ENCODE data around the gene RPL19. TPM values are rescaled to one million over a fixed set of nuclear protein-coding genes. Genes with fewer than 3 reads are reported as not detected.
"Not testable (repeated sequence)": the region's sequence is repeated elsewhere in the genome, so short reads cannot be mapped to it uniquely, and the experiment has no call there.

The RPL19 gene
- total RNA-seq = 1,000 to 10,000 TPM; 2,967 to 3,022 TPM

- ChIA-PET CTCF (interaction anchor here (1.0 to 2.6 kb wide), 8 partner anchors 8 to 217 kb away, joined by 3 to 13 read pairs (median 4); partner anchors contain the start of gene ARL5C), POLR2A (interaction anchor here (0.6 to 2.0 kb wide), 8 partner anchors 9 to 448 kb away, joined by 3 to 8 read pairs (median 5); no protein-coding TSS in a partner anchor)
These were observed at the start of gene RPL19 for GRCh38 chr17:39200070-39200879. Gene RPL19 (plus strand): TSS chr17:39200283. CDS start chr17:39200345, 62 bp downstream.

DNA sequence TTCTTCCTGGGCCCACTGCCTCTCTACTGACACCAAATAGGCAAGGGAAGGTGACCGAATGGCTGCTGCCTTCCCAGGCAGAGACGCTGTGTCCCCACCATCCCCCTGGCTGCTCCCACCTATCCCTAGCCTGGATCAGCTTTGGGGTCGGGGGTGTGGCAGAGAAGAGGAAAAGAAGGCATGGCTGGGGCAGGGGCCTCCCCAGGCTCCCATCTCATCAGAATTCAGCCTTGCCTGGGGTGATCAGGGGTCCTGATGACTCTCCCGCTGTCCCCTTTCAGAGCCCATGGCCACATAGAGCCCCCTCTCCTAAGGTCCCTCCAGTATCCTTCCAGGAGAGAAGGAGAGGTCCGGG is 49.3 kb upstream of the RPL19 start:
- POLR2A ChIA-PET = no interaction called here

GRCh38 chr17:39151150-39151942 is 48.7 kb upstream of the RPL19 start, which contains the start of gene PLXDC1:
Gene PLXDC1 (minus strand): TSS chr17:39151637. CDS start chr17:39151437, 200 bp downstream.
- CTCF ChIA-PET = interaction anchor here (0.5 to 5.3 kb wide), 5 partner anchors 15 to 169 kb away, joined by 3 to 64 read pairs (median 12); partner anchors contain the start of gene ARL5C
- POLR2A ChIA-PET = interaction anchor here (0.5 kb wide), 1 partner anchor 704 kb away, joined by 3 read pairs; no protein-coding TSS in a partner anchor

More for the DNA sequence above, 49.3 kb upstream of the RPL19 start:
- CTCF ChIA-PET = interaction anchor here (1.8 to 5.3 kb wide), 2 partner anchors 15 to 168 kb away, joined by 7 to 64 read pairs; partner anchors contain the start of gene ARL5C

GRCh38 chr17:39151943-39152818 is 47.9 kb upstream of the RPL19 start:
- POLR2A ChIA-PET = interaction anchor here (0.6 to 1.9 kb wide), 5 partner anchors 13 to 283 kb away, joined by 3 to 9 read pairs (median 4); partner anchors contain the start of gene LASP1
- CTCF ChIA-PET = interaction anchor here (0.5 to 5.3 kb wide), 27 partner anchors 8 to 594 kb away, joined by 3 to 64 read pairs (median 4); partner anchors contain the start of genes ARL5C, LASP1 and LASP1NB

- POLR2A ChIA-PET = interaction anchor here (1.4 to 1.9 kb wide), 3 partner anchors 11 to 284 kb away, joined by 4 to 9 read pairs (median 9); partner anchors contain the start of genes LASP1 and RPL19
These were observed 46.5 kb upstream of the RPL19 start for GRCh38 chr17:39153599-39154051.

GRCh38 chr17:39155654-39156053 is 44.4 kb upstream of the RPL19 start:
- CTCF ChIA-PET = interaction anchor here (1.2 kb wide), 1 partner anchor 9 kb away, joined by 4 read pairs; no protein-coding TSS in a partner anchor

More at GRCh38 chr17:39153599-39154051, 46.5 kb upstream of the RPL19 start:
- CTCF ChIA-PET = interaction anchor here (0.6 to 5.3 kb wide), 28 partner anchors 9 to 649 kb away, joined by 3 to 64 read pairs (median 5); partner anchors contain the start of genes ARL5C, LASP1, LASP1NB and RPL23

DNA sequence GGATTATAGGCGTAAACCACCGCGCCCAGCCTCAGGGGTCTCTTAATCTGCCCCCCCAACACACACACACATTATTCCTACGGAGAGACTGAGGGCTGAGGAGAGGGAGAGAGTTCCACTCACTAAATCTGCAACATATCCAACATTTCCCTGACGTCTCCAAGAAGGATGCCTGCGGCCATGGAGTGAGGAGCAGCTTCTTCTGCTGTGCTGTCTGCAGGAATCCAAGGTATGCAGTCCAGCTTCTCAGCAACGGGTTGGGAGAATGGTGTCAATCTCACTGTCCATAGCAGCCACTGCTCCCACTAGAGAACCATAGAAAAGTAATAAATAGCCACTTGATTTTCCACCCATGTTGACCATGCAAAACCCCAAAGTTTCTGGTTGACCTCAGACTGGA is 43.6 kb upstream of the RPL19 start:
- CTCF ChIA-PET = interaction anchor here (1.2 kb wide), 2 partner anchors 8 to 18 kb away, joined by 3 to 4 read pairs; no protein-coding TSS in a partner anchor
- POLR2A ChIA-PET = no interaction called here

More at GRCh38 chr17:39155654-39156053, 44.4 kb upstream of the RPL19 start:
- POLR2A ChIA-PET = no interaction called here

DNA sequence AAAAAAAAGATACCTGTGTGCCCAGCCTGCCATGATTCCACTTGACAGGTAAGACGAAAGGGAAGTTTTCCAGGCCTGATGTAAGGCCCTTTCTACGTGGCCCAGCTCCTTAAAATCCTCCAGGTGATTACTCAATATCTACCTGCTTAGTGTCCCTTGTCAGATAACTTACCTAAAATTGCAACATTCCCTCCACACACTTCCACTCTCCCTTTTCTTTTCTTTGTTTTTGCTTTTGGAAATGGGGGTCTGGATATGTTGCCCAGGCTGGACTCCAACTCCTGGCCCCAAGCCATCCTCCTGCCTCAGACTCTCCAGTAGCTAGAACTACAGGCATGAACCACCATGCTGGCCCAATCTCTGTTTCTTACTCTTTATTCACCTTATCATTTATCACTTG is 41.5 kb upstream of the RPL19 start:
- ChIA-PET POLR2A (interaction anchor here (0.6 kb wide), 1 partner anchor 14 kb away, joined by 5 read pairs; no protein-coding TSS in a partner anchor), CTCF (interaction anchor here (1.0 to 2.1 kb wide), 2 partner anchors 9 to 16 kb away, joined by 3 to 7 read pairs; no protein-coding TSS in a partner anchor)

DNA sequence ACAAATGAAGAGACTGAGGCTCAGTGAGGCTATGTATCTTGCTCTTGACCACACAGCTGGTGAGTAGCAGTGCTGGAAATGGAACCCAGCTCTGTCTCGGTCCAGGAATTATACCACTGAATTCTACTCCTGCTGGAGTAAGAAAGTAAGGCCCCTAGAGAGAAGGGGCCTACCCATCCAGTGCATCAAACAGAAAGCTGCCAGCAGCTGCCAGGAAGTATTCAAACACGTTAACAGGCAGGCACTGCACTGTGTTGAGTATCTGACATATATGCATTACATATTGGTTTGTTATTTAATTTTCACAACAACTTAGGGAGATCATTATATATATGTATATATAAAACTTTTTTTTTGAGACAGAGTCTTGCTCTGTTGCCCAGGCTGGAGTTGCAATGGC is 38.1 kb upstream of the RPL19 start:
- ChIA-PET POLR2A (no interaction called here), CTCF (interaction anchor here (2.2 to 3.3 kb wide), 2 partner anchors 13 to 83 kb away, joined by 5 to 11 read pairs; no protein-coding TSS in a partner anchor)

GRCh38 chr17:39164675-39165143 is 35.4 kb upstream of the RPL19 start:
- POLR2A ChIA-PET = interaction anchor here (1.2 to 1.3 kb wide), 3 partner anchors 10 to 22 kb away, joined by 3 to 9 read pairs (median 6); no protein-coding TSS in a partner anchor
- CTCF ChIA-PET = interaction anchor here (0.6 to 4.1 kb wide), 34 partner anchors 9 to 383 kb away, joined by 3 to 64 read pairs (median 4); partner anchors contain the start of genes PLXDC1, RPL19 and RPL23

DNA sequence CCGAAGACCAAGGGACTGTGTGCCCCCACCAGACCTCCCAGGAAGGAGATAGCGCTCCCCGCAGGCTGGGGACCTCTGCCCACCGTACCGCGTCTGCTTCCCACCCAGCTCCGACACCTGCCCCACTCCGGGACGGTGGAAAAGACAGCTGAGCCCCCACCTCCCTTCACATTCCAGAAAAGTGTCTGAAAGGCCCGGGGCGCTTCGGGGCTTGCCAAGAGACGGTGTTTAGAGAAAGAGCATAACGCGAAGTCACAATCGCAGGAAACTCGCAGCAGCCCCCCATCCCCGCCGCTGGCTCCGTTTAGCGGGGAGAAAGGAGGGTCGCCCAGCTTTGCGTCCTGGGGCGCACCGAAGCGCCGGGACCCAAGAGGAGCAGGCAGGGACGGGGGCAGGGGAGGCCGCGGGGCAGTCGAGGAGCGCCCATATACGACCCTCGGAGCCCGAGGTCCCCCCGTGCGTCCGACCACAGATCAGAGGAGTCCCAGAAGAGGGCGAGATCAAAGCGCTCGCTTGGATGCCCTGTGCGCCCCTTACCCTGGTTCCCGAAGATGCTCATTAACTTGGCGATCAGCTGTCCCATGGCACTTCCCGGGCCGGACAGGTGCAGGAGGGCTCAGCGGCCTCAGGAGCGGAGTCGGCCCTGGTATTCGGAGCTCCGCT is 34.8 kb upstream of the RPL19 start:
- CTCF ChIA-PET = interaction anchor here (0.6 to 4.1 kb wide), 34 partner anchors 9 to 382 kb away, joined by 3 to 64 read pairs (median 4); partner anchors contain the start of genes PLXDC1, RPL19 and RPL23
- POLR2A ChIA-PET = interaction anchor here (1.2 to 1.3 kb wide), 3 partner anchors 9 to 21 kb away, joined by 3 to 9 read pairs (median 6); no protein-coding TSS in a partner anchor

GRCh38 chr17:39165841-39166349 is 34.2 kb upstream of the RPL19 start, which contains the start of gene ARL5C:
Gene ARL5C (minus strand): TSS chr17:39166161. CDS start chr17:39165760, 401 bp downstream.
- CTCF ChIA-PET = interaction anchor here (0.6 to 4.1 kb wide), 8 partner anchors 9 to 197 kb away, joined by 4 to 64 read pairs (median 4); partner anchors contain the start of genes PLXDC1 and RPL19
- POLR2A ChIA-PET = no interaction called here

DNA sequence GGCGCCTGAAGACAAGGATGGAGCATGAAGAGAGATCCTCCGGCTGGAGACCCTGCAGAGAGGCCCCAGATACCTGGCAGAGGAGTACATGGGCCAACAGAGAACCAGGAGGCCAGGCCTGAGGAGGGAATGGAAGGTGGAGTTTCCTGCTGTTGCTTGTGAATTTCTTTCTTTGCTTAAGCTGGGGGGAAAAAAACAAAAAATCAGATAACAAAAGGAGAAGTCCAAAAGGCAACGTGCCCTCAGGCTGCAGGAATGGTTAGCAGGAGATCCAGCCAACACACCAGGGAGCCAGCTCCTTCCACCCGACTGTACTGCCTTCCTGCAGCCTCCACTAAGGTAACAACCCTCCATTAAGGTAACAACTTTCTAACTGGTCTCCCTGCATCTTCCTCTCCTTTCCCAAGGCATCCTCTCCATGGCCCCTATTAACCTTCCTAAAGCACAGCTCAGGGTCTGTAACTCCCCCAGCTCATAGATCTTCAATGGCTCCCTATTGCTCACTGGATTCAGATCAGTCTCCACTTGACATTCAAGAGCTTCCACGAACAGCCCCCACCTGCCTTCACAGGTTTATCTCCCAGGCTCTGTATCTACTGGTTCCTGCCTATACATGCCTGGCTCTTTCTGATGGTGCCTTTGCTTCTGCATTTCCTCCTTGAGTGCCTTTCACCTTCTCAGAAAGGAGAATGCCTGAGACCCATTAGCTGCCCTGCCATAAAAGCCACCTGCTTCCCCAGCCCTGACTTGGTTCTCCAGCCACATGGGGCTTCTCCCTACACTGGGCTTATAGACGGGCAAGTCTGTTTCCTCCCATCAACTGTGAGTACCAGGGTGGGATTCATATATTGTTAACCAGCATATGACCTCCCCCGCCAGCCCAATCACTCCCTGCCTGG is 33.4 kb upstream of the RPL19 start:
- CTCF ChIA-PET = interaction anchor here (1.1 to 4.1 kb wide), 6 partner anchors 8 to 183 kb away, joined by 3 to 64 read pairs (median 9); partner anchors contain the start of genes PLXDC1 and RPL19
- POLR2A ChIA-PET = no interaction called here

GRCh38 chr17:39167476-39167875 is 32.6 kb upstream of the RPL19 start:
- CTCF ChIA-PET = interaction anchor here (0.6 to 4.1 kb wide), 6 partner anchors 8 to 353 kb away, joined by 3 to 64 read pairs (median 5); partner anchors contain the start of gene PLXDC1
- POLR2A ChIA-PET = no interaction called here

GRCh38 chr17:39168503-39168902 is 31.6 kb upstream of the RPL19 start:
- POLR2A ChIA-PET = not testable (repeated sequence)

More at GRCh38 chr17:39168503-39168902, 31.6 kb upstream of the RPL19 start:
- CTCF ChIA-PET = interaction anchor here (0.7 to 1.4 kb wide), 5 partner anchors 9 to 321 kb away, joined by 3 to 7 read pairs (median 4); no protein-coding TSS in a partner anchor
